ENCODE results near the gene WDR11. TPM values are rescaled to one million over a fixed set of nuclear protein-coding genes. Genes with fewer than 3 reads are reported as not detected.
"Not testable (repeated sequence)": the region's sequence is repeated elsewhere in the genome, so short reads cannot be mapped to it uniquely, and the experiment has no call there.

The WDR11 gene
- total RNA-seq, 1 donor from 2014 or later = 54.8 TPM

DNA sequence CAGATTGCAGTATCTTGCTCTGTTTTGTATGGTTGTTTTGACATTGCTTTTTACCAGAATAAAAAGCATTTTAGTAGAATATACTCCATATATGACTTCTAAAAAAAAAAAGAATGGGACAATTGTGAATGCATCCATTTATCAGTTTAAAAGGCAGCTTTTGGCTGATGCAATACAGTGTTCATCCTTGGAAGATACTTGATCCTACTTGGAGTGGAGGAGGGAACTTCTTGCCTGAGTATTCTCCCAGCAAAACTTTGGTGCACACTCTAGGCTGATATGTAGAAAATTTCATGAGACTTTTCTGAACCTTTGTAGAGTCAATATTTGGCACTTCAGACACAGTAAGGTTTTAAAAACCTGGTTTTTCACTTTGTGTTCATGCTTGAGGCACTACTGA is 40.2 kb downstream of the WDR11 start:
- intact Hi-C loops (cut with micrococcal nuclease) = no loop called here
- Mint-ChIP-seq H3K9me3 (no peaks in the 10 kb centered on the region), H3K36me3 (ENCODE audit: low read depth) (peaks cover 57% of the 10 kb centered on the region), H3K27me3 (ENCODE audit: low read depth) (no peaks in the 10 kb centered on the region), H3K4me1 (ENCODE audit: low read depth) (peaks cover 6% of the 10 kb centered on the region), H3K4me3 (ENCODE audit: low read depth) (no peak overlapping the region), H3K27ac (no peak overlapping the region)
- DNase-seq (ENCODE audit: low spot score) = no peak

- H3K36me3 Mint-ChIP-seq (ENCODE audit: low read depth) = peaks cover 53% of the 10 kb centered on the region
- intact Hi-C loops (cut with micrococcal nuclease) = no loop called here
- H3K4me1 Mint-ChIP-seq (ENCODE audit: low read depth) = peaks cover 20% of the 10 kb centered on the region
- DNase-seq (ENCODE audit: low spot score) = no peak
- no peak overlapping the region for H3K4me3 Mint-ChIP-seq (ENCODE audit: low read depth)
- no peak overlapping the region for H3K27ac Mint-ChIP-seq
- H3K27me3 Mint-ChIP-seq (ENCODE audit: low read depth) = no peaks in the 10 kb centered on the region
- H3K9me3 Mint-ChIP-seq = no peaks in the 10 kb centered on the region
Observed at GRCh38 chr10:120894556-120894955, 43.4 kb downstream of the WDR11 start.

- DNase-seq (ENCODE audit: low spot score) = no peak
- no peaks in the 10 kb centered on the region for H3K27me3 Mint-ChIP-seq (ENCODE audit: low read depth)
- peaks cover 45% of the 10 kb centered on the region for H3K36me3 Mint-ChIP-seq (ENCODE audit: low read depth)
- H3K4me1 Mint-ChIP-seq (ENCODE audit: low read depth) = peaks cover 20% of the 10 kb centered on the region
- H3K4me3 Mint-ChIP-seq (ENCODE audit: low read depth) = peak overlapping the region; percentile 19
- H3K9me3 Mint-ChIP-seq = no peaks in the 10 kb centered on the region
- peak overlapping the region; percentile 64 for H3K27ac Mint-ChIP-seq
- intact Hi-C loops (cut with micrococcal nuclease) = loop anchor here (5.0 kb wide), 1 partner anchor 45 kb away; the partner anchor contains the start of gene WDR11
Observed at GRCh38 chr10:120897343-120897742, 46.2 kb downstream of the WDR11 start.

DNA sequence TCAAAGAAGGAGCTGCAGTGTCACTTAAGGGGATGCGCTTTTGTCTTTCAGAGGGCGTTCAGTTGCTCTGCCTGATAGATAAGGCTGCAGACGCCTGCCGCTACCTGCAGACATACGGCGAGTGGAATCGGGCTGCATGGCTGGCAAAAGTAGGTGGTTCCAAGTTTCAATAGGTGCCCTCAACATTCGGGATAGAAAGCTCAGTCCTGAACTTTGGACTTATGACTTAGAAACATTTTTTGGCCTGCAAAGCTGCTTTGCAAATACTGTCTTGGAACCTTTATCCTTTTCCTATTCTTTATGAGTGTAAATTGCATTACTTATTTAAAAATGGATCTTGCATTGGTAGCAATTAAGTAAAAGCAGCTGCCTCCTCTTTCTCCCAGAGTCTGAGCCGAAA is 54.1 kb downstream of the WDR11 start:
- Mint-ChIP-seq H3K36me3 (ENCODE audit: low read depth) (peaks cover 69% of the 10 kb centered on the region), H3K4me1 (ENCODE audit: low read depth) (no peaks in the 10 kb centered on the region), H3K27ac (no peak overlapping the region), H3K27me3 (ENCODE audit: low read depth) (no peaks in the 10 kb centered on the region), H3K4me3 (ENCODE audit: low read depth) (no peak overlapping the region), H3K9me3 (peaks cover 9% of the 10 kb centered on the region)
- no peak for DNase-seq (ENCODE audit: low spot score)
- intact Hi-C loops (cut with micrococcal nuclease) = no loop called here

- Mint-ChIP-seq H3K4me3 (ENCODE audit: low read depth) (no peak overlapping the region), H3K27me3 (ENCODE audit: low read depth) (no peaks in the 10 kb centered on the region), H3K27ac (no peak overlapping the region), H3K36me3 (ENCODE audit: low read depth) (no peaks in the 10 kb centered on the region), H3K4me1 (ENCODE audit: low read depth) (no peaks in the 10 kb centered on the region), H3K9me3 (no peaks in the 10 kb centered on the region)
- intact Hi-C loops (cut with micrococcal nuclease) = no loop called here
- DNase-seq (ENCODE audit: low spot score) = no peak
Observed at GRCh38 chr10:120917521-120918250, 66.5 kb downstream of the WDR11 start.

DNA sequence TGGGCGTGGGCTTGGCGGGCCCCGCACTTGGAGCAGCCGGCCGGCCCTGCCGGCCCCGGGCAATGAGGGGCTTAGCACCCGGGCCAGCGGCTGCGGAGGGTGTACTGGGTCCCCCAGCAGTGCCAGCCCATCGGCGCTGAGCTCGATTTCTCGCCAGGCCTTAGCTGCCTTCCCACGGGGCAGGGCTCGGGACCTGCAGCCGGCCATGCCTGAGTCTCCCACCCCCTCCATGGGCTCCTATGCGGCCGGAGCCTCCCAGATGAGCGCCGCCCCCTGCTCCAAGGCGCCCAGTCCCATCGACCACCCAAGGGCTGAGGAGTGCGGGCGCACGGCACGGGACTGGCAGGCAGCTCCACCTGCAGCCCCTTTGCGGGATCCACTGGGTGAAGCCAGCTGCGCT is 72.7 kb downstream of the WDR11 start:
- H3K27me3 Mint-ChIP-seq (ENCODE audit: low read depth); H3K27ac Mint-ChIP-seq; H3K36me3 Mint-ChIP-seq (ENCODE audit: low read depth); H3K4me1 Mint-ChIP-seq (ENCODE audit: low read depth); intact Hi-C loops (cut with micrococcal nuclease); H3K9me3 Mint-ChIP-seq; H3K4me3 Mint-ChIP-seq (ENCODE audit: low read depth); DNase-seq (ENCODE audit: low spot score): not testable (repeated sequence)

- Mint-ChIP-seq H3K4me1 (ENCODE audit: low read depth) (no peaks in the 10 kb centered on the region), H3K4me3 (ENCODE audit: low read depth) (no peak overlapping the region), H3K36me3 (ENCODE audit: low read depth) (no peaks in the 10 kb centered on the region), H3K27me3 (ENCODE audit: low read depth) (no peaks in the 10 kb centered on the region), H3K27ac (no peak overlapping the region), H3K9me3 (no peaks in the 10 kb centered on the region)
- intact Hi-C loops (cut with micrococcal nuclease) = no loop called here
- no peak for DNase-seq (ENCODE audit: low spot score)
Observed at GRCh38 chr10:120926611-120927010, 75.4 kb downstream of the WDR11 start.

- intact Hi-C loops (cut with micrococcal nuclease) = no loop called here
- no peaks in the 10 kb centered on the region for H3K4me1 Mint-ChIP-seq (ENCODE audit: low read depth)
- no peaks in the 10 kb centered on the region for H3K27me3 Mint-ChIP-seq (ENCODE audit: low read depth)
- no peak overlapping the region for H3K27ac Mint-ChIP-seq
- no peaks in the 10 kb centered on the region for H3K36me3 Mint-ChIP-seq (ENCODE audit: low read depth)
- DNase-seq (ENCODE audit: low spot score) = no peak
- H3K9me3 Mint-ChIP-seq = no peaks in the 10 kb centered on the region
- no peak overlapping the region for H3K4me3 Mint-ChIP-seq (ENCODE audit: low read depth)
Observed at GRCh38 chr10:120927352-120927751, 76.2 kb downstream of the WDR11 start.

DNA sequence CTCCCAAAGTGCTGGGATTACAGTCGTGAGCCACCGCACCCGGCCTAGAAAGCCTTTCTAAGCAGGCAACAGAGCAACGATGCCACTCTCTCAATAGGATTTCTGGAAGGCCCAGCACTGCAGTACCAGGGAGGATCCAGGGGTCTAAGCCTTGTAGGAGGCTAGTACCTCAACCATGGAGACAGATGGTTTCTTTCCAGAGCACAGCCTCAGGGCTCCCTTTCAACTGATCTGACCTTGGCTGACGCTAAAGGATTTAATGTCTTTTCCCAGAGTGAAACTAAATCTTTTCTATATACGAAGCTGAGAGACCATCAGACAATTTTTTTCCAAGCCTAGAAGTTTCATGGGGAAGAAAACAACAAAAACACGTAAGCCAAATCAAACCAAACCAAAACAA is 78.0 kb downstream of the WDR11 start:
- H3K4me1 Mint-ChIP-seq (ENCODE audit: low read depth) = no peaks in the 10 kb centered on the region
- no peaks in the 10 kb centered on the region for H3K36me3 Mint-ChIP-seq (ENCODE audit: low read depth)
- H3K4me3 Mint-ChIP-seq (ENCODE audit: low read depth) = no peak overlapping the region
- DNase-seq (ENCODE audit: low spot score) = no peak
- H3K27ac Mint-ChIP-seq = no peak overlapping the region
- no peaks in the 10 kb centered on the region for H3K27me3 Mint-ChIP-seq (ENCODE audit: low read depth)
- no peaks in the 10 kb centered on the region for H3K9me3 Mint-ChIP-seq
- intact Hi-C loops (cut with micrococcal nuclease) = no loop called here

- Mint-ChIP-seq H3K4me1 (ENCODE audit: low read depth) (no peaks in the 10 kb centered on the region), H3K9me3 (no peaks in the 10 kb centered on the region), H3K36me3 (ENCODE audit: low read depth) (no peaks in the 10 kb centered on the region), H3K27me3 (ENCODE audit: low read depth) (no peaks in the 10 kb centered on the region), H3K27ac (no peak overlapping the region), H3K4me3 (ENCODE audit: low read depth) (no peak overlapping the region)
- intact Hi-C loops (cut with micrococcal nuclease) = no loop called here
- DNase-seq (ENCODE audit: low spot score) = no peak
Observed at GRCh38 chr10:120931423-120931822, 80.3 kb downstream of the WDR11 start.

- Mint-ChIP-seq H3K9me3 (no peaks in the 10 kb centered on the region), H3K27me3 (ENCODE audit: low read depth) (no peaks in the 10 kb centered on the region), H3K27ac (no peak overlapping the region), H3K4me1 (ENCODE audit: low read depth) (no peaks in the 10 kb centered on the region), H3K4me3 (ENCODE audit: low read depth) (no peak overlapping the region), H3K36me3 (ENCODE audit: low read depth) (no peaks in the 10 kb centered on the region)
- intact Hi-C loops (cut with micrococcal nuclease) = no loop called here
- no peak for DNase-seq (ENCODE audit: low spot score)
Observed at GRCh38 chr10:120931999-120932398, 80.8 kb downstream of the WDR11 start.

DNA sequence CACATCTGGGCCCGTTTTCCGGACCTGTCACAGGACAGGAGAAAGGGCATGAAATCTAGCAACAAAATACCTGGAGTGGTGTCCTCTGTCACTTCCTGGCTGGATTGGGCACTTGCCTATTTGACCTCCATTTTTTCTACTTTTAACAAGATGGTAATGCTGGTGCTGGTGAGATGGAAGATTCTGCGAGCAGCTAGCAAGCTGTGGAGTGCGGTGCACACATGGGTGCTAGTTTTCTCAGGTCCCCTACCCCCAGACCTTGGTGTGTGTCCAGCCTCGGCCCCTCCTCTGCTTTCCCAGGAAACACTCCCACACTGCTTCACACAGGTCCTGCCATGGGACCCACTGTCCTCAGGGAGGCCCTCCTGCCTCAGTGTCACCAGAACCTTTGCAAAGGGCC is 87.7 kb downstream of the WDR11 start:
- Mint-ChIP-seq H3K9me3 (no peaks in the 10 kb centered on the region), H3K4me3 (ENCODE audit: low read depth) (no peak overlapping the region), H3K36me3 (ENCODE audit: low read depth) (no peaks in the 10 kb centered on the region), H3K27me3 (ENCODE audit: low read depth) (peaks cover 3% of the 10 kb centered on the region), H3K4me1 (ENCODE audit: low read depth) (peaks cover 3% of the 10 kb centered on the region), H3K27ac (no peak overlapping the region)
- intact Hi-C loops (cut with micrococcal nuclease) = no loop called here
- no peak for DNase-seq (ENCODE audit: low spot score)

- H3K27me3 Mint-ChIP-seq (ENCODE audit: low read depth) = peaks cover 3% of the 10 kb centered on the region
- DNase-seq (ENCODE audit: low spot score) = no peak
- H3K36me3 Mint-ChIP-seq (ENCODE audit: low read depth) = no peaks in the 10 kb centered on the region
- intact Hi-C loops (cut with micrococcal nuclease) = loop anchor here (5.0 kb wide), 2 partner anchors 947 to 962 kb away; no protein-coding TSS in a partner anchor
- H3K4me1 Mint-ChIP-seq (ENCODE audit: low read depth) = peaks cover 7% of the 10 kb centered on the region
- no peaks in the 10 kb centered on the region for H3K9me3 Mint-ChIP-seq
- H3K27ac Mint-ChIP-seq = no peak overlapping the region
- no peak overlapping the region for H3K4me3 Mint-ChIP-seq (ENCODE audit: low read depth)
Observed at GRCh38 chr10:120940299-120940900, 89.2 kb downstream of the WDR11 start.

Measured in activated T-helper 2 cell treated with anti-CD3 and anti-CD28 coated beads, Interferon-gamma antibody, Interleukin-2, Interleukin-4, amounts not matched to agents 10 μg/mL and 5 μg/mL and 100 μg/mL, durations not matched to agents 14 hours and 24 hours and 36 hours (primary cell).